Measurements from ENCODE around the gene BCAS3.

BCAS3 gene

GRCh38 chr17:61188081-61188480 is 510.4 kb downstream of the BCAS3 start:
- no peaks in the 10 kb centered on the region for H3K27me3 ChIP-seq (ENCODE audit: insufficient read depth, low read depth)
- H3K27ac ChIP-seq = no peak overlapping the region
- H2AFZ ChIP-seq (ENCODE audit: low read depth) = no peak overlapping the region
- H4K20me1 ChIP-seq (ENCODE audit: insufficient read depth) = no peaks in the 10 kb centered on the region
- no peak for TF ChIP-seq CTCF (conservative IDR thresholded peaks at IDR 0.05; ENCODE audit: low read depth, low read length)
- no peak overlapping the region for H3K9ac ChIP-seq
- no peaks in the 10 kb centered on the region for H3K36me3 ChIP-seq (ENCODE audit: insufficient read depth)
- no peak overlapping the region for H3K4me3 ChIP-seq (IDR thresholded peaks at IDR 0.05; ENCODE audit: insufficient read depth, low read depth, low read length)
- no peaks in the 10 kb centered on the region for H3K4me1 ChIP-seq (ENCODE audit: low read depth, poor library complexity, severe bottlenecking)
- no peaks in the 10 kb centered on the region for H3K79me2 ChIP-seq (ENCODE audit: insufficient read depth, low read depth)
- H3K4me2 ChIP-seq = no peak overlapping the region

GRCh38 chr17:61189968-61190367 is 512.3 kb downstream of the BCAS3 start:
- Histone ChIP-seq H3K4me1 (ENCODE audit: low read depth, poor library complexity, severe bottlenecking) (no peaks in the 10 kb centered on the region), H2AFZ (ENCODE audit: low read depth) (no peak overlapping the region), H3K9ac (no peak overlapping the region), H3K4me3 (IDR thresholded peaks at IDR 0.05; ENCODE audit: insufficient read depth, low read depth, low read length) (no peak overlapping the region), H4K20me1 (ENCODE audit: insufficient read depth) (no peaks in the 10 kb centered on the region), H3K79me2 (ENCODE audit: insufficient read depth, low read depth) (no peaks in the 10 kb centered on the region), H3K27ac (no peak overlapping the region), H3K27me3 (ENCODE audit: insufficient read depth, low read depth) (no peaks in the 10 kb centered on the region), H3K4me2 (no peak overlapping the region), H3K36me3 (ENCODE audit: insufficient read depth) (no peaks in the 10 kb centered on the region)
- no peak for TF ChIP-seq CTCF (conservative IDR thresholded peaks at IDR 0.05; ENCODE audit: low read depth, low read length)

GRCh38 chr17:61196302-61196704 is 518.7 kb downstream of the BCAS3 start:
- H3K4me3 ChIP-seq (IDR thresholded peaks at IDR 0.05; ENCODE audit: insufficient read depth, low read depth, low read length) = no peak overlapping the region
- H3K4me1 ChIP-seq (ENCODE audit: low read depth, poor library complexity, severe bottlenecking) = no peaks in the 10 kb centered on the region
- H2AFZ ChIP-seq (ENCODE audit: low read depth) = no peak overlapping the region
- no peaks in the 10 kb centered on the region for H3K79me2 ChIP-seq (ENCODE audit: insufficient read depth, low read depth)
- TF ChIP-seq CTCF (conservative IDR thresholded peaks at IDR 0.05; ENCODE audit: low read depth, low read length) = no peak
- H3K36me3 ChIP-seq (ENCODE audit: insufficient read depth) = no peaks in the 10 kb centered on the region
- no peak overlapping the region for H3K27ac ChIP-seq
- H3K4me2 ChIP-seq = no peak overlapping the region
- no peak overlapping the region for H3K9ac ChIP-seq
- no peaks in the 10 kb centered on the region for H4K20me1 ChIP-seq (ENCODE audit: insufficient read depth)
- H3K27me3 ChIP-seq (ENCODE audit: insufficient read depth, low read depth) = no peaks in the 10 kb centered on the region

GRCh38 chr17:61196799-61197198 is 519.1 kb downstream of the BCAS3 start:
- Histone ChIP-seq H3K36me3 (ENCODE audit: insufficient read depth) (no peaks in the 10 kb centered on the region), H3K79me2 (ENCODE audit: insufficient read depth, low read depth) (no peaks in the 10 kb centered on the region), H3K27ac (no peak overlapping the region), H2AFZ (ENCODE audit: low read depth) (no peak overlapping the region), H3K27me3 (ENCODE audit: insufficient read depth, low read depth) (no peaks in the 10 kb centered on the region), H3K4me2 (no peak overlapping the region), H3K4me3 (IDR thresholded peaks at IDR 0.05; ENCODE audit: insufficient read depth, low read depth, low read length) (no peak overlapping the region), H3K4me1 (ENCODE audit: low read depth, poor library complexity, severe bottlenecking) (no peaks in the 10 kb centered on the region), H3K9ac (no peak overlapping the region), H4K20me1 (ENCODE audit: insufficient read depth) (no peaks in the 10 kb centered on the region)
- TF ChIP-seq CTCF (conservative IDR thresholded peaks at IDR 0.05; ENCODE audit: low read depth, low read length) = no peak

Measured in KMS-11 (cell line).